Measurements from ENCODE around the gene GRIA2.
A peak's percentile ranks its signal among the peaks of the same experiment; 100 is the strongest.

Gene GRIA2

GRCh38 chr4:157290622-157291021, 70.1 kb downstream of the GRIA2 start:
- TF ChIP-seq ZFX (IDR thresholded peaks at IDR 0.05) (no peak), CTCF (conservative IDR thresholded peaks at IDR 0.05) (no peak)
- no peak overlapping the region for H3K27ac ChIP-seq

GRCh38 chr4:157291071-157291470, 70.5 kb downstream of the GRIA2 start:
- 0 out of 2 replicates have a peak, but pooled peaks have one; percentile 7 for TF ChIP-seq CTCF (conservative IDR thresholded peaks at IDR 0.05)
- no peak for TF ChIP-seq ZFX (IDR thresholded peaks at IDR 0.05)
- no peak overlapping the region for H3K27ac ChIP-seq

- TF ChIP-seq ZFX (IDR thresholded peaks at IDR 0.05) (no peak), CTCF (conservative IDR thresholded peaks at IDR 0.05) (no peak)
- H3K27ac ChIP-seq = no peak overlapping the region
These were observed 73.1 kb downstream of the GRIA2 start for GRCh38 chr4:157293673-157294072.

- no peak for TF ChIP-seq CTCF (conservative IDR thresholded peaks at IDR 0.05)
- TF ChIP-seq ZFX (IDR thresholded peaks at IDR 0.05) = no peak
- H3K27ac ChIP-seq = no peak overlapping the region
These were observed 74.0 kb downstream of the GRIA2 start for GRCh38 chr4:157294575-157294974.

GRCh38 chr4:157300701-157301100, 80.2 kb downstream of the GRIA2 start:
- no peak overlapping the region for H3K27ac ChIP-seq
- no peak for TF ChIP-seq ZFX (IDR thresholded peaks at IDR 0.05)
- no peak for TF ChIP-seq CTCF (conservative IDR thresholded peaks at IDR 0.05)

GRCh38 chr4:157303471-157303960, 83.0 kb downstream of the GRIA2 start:
- H3K27ac ChIP-seq = no peak overlapping the region
- TF ChIP-seq ZFX (IDR thresholded peaks at IDR 0.05) (no peak), CTCF (conservative IDR thresholded peaks at IDR 0.05) (no peak)

- no peak overlapping the region for H3K27ac ChIP-seq
- TF ChIP-seq ZFX (IDR thresholded peaks at IDR 0.05) (no peak), CTCF (conservative IDR thresholded peaks at IDR 0.05) (no peak)
These were observed 84.2 kb downstream of the GRIA2 start for GRCh38 chr4:157304769-157305168.
